ENCODE results near the gene ZFAND2A. TPM values are rescaled to one million over a fixed set of nuclear protein-coding genes. Genes with fewer than 3 reads are reported as not detected.

The ZFAND2A gene
- total and polyA plus RNA-seq, 2 of the 8 experiments (the other 6 are each of a cell fraction or from before 2014, with no cell fraction given) = 16.6 to 20.3 TPM

DNA sequence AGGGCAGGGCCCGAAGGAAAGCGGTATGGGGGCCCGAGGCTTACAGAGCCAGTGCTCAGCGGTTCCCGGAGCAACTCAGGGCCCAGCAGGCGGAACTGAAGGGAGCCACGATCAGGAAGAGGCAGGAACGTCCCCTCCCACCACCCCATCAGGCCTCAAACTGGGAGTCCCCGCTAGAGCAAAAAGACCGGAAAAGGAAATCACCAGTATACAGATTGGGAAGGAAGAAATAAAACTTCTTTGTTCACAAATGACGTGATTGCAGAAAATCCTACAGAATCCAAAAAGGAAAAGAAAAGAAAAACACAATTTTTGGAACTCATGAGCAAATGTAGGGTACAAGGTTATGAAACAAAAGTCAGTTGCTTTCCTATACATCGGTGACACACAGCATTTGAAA lies 21.6 kb upstream of the ZFAND2A start (continued):
- TF ChIP-seq, protein P1, sequence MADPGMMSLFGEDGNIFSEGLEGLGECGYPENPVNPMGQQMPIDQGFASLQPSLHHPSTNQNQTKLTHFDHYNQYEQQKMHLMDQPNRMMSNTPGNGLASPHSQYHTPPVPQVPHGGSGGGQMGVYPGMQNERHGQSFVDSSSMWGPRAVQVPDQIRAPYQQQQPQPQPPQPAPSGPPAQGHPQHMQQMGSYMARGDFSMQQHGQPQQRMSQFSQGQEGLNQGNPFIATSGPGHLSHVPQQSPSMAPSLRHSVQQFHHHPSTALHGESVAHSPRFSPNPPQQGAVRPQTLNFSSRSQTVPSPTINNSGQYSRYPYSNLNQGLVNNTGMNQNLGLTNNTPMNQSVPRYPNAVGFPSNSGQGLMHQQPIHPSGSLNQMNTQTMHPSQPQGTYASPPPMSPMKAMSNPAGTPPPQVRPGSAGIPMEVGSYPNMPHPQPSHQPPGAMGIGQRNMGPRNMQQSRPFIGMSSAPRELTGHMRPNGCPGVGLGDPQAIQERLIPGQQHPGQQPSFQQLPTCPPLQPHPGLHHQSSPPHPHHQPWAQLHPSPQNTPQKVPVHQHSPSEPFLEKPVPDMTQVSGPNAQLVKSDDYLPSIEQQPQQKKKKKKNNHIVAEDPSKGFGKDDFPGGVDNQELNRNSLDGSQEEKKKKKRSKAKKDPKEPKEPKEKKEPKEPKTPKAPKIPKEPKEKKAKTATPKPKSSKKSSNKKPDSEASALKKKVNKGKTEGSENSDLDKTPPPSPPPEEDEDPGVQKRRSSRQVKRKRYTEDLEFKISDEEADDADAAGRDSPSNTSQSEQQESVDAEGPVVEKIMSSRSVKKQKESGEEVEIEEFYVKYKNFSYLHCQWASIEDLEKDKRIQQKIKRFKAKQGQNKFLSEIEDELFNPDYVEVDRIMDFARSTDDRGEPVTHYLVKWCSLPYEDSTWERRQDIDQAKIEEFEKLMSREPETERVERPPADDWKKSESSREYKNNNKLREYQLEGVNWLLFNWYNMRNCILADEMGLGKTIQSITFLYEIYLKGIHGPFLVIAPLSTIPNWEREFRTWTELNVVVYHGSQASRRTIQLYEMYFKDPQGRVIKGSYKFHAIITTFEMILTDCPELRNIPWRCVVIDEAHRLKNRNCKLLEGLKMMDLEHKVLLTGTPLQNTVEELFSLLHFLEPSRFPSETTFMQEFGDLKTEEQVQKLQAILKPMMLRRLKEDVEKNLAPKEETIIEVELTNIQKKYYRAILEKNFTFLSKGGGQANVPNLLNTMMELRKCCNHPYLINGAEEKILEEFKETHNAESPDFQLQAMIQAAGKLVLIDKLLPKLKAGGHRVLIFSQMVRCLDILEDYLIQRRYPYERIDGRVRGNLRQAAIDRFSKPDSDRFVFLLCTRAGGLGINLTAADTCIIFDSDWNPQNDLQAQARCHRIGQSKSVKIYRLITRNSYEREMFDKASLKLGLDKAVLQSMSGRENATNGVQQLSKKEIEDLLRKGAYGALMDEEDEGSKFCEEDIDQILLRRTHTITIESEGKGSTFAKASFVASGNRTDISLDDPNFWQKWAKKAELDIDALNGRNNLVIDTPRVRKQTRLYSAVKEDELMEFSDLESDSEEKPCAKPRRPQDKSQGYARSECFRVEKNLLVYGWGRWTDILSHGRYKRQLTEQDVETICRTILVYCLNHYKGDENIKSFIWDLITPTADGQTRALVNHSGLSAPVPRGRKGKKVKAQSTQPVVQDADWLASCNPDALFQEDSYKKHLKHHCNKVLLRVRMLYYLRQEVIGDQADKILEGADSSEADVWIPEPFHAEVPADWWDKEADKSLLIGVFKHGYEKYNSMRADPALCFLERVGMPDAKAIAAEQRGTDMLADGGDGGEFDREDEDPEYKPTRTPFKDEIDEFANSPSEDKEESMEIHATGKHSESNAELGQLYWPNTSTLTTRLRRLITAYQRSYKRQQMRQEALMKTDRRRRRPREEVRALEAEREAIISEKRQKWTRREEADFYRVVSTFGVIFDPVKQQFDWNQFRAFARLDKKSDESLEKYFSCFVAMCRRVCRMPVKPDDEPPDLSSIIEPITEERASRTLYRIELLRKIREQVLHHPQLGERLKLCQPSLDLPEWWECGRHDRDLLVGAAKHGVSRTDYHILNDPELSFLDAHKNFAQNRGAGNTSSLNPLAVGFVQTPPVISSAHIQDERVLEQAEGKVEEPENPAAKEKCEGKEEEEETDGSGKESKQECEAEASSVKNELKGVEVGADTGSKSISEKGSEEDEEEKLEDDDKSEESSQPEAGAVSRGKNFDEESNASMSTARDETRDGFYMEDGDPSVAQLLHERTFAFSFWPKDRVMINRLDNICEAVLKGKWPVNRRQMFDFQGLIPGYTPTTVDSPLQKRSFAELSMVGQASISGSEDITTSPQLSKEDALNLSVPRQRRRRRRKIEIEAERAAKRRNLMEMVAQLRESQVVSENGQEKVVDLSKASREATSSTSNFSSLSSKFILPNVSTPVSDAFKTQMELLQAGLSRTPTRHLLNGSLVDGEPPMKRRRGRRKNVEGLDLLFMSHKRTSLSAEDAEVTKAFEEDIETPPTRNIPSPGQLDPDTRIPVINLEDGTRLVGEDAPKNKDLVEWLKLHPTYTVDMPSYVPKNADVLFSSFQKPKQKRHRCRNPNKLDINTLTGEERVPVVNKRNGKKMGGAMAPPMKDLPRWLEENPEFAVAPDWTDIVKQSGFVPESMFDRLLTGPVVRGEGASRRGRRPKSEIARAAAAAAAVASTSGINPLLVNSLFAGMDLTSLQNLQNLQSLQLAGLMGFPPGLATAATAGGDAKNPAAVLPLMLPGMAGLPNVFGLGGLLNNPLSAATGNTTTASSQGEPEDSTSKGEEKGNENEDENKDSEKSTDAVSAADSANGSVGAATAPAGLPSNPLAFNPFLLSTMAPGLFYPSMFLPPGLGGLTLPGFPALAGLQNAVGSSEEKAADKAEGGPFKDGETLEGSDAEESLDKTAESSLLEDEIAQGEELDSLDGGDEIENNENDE (IDR thresholded peaks at IDR 0.05; ENCODE audit: insufficient replicate concordance, low read length) = no peak
- no peak for TF ChIP-seq GTF2F1 (IDR thresholded peaks at IDR 0.05; ENCODE audit: borderline replicate concordance, low read depth, low read length)
